Esophagus muscularis mucosa (tissue), 4 donors: Measurements from ENCODE around the gene PLN.

Experiments used
- CTCF ChIP-seq, 3 experiments: fragments of 200-600 bp in 2 of 3; fragments of 450-650 bp in 1 of 3; sonication (generic) in 2 of 3; IDR thresholded peaks; one replicate each; pipeline ENCODE4 v1.5.1; 2017 to 2019; ENCODE audit warnings: antibody characterized with exemption in 3 of 3, mild to moderate bottlenecking in 2 of 3, moderate library complexity in 1 of 3
- EP300 ChIP-seq: sonication (generic); formaldehyde crosslinking; IDR thresholded peaks from one replicate; pipeline ENCODE4 v1.6.1; 2017; ENCODE audit warnings: antibody characterized with exemption
- POLR2A ChIP-seq: fragments of 450-650 bp; IDR thresholded peaks from one replicate; pipeline ENCODE4 v1.6.1; 2017; ENCODE audit warnings: antibody characterized with exemption, moderate library complexity, mild to moderate bottlenecking, low read depth
- POLR2AphosphoS5 ChIP-seq, 2 donors: sonication (generic); formaldehyde crosslinking; IDR thresholded peaks; one replicate each; pipeline ENCODE4 v1.6.1; 2017; ENCODE audit warnings: antibody characterized with exemption in 2 of 2

- TF ChIP-seq CTCF (IDR thresholded peaks at IDR 0.05) (no peak), POLR2A (no peak), POLR2AphosphoS5 (IDR thresholded peaks at IDR 0.05) (no peak), EP300 (no peak)
These were observed 11.6 kb downstream of the PLN start for GRCh38 chr6:118559659-118560058.
